ENCODE results near the gene FAXC.

- TF ChIP-seq CTCF (IDR thresholded peaks at IDR 0.05) (no peak), POLR2AphosphoS5 (IDR thresholded peaks at IDR 0.05) (no peak)
Observed at GRCh38 chr6:99297006-99297405, 52.5 kb downstream of the FAXC start.
